ENCODE results near the gene PDIK1L.

Gene PDIK1L

DNA sequence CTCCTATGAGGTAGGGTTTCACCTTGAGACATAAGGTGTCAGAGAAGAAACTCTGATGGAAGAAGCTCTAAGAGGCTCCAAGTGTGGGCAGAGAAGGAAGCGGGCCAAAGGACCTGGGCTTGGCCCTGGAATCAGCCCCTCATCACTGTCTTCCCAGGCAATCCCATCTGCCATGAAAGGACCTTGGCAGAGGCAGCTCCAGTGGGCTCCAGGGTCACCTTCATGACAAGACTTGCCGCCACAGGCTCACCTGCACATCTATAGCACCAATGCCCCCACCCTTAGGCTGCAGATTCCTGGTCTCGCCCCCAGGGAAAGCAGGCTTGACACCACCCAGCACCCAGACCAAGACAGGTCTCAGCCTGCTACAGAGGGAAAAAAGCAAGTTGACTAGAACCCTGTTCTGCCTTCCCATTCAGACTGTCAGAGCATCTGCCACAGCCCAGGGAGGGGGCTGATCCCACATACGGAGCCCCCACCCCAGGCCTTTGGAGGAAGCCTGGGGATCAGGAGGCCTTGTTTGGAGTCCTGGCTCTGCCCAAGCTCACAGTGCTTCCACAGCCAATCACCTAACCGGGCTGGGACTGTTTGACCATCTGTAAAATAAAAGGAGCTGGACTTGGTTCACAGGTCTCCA, 46.8 kb downstream of the PDIK1L start:
- TF ChIP-seq, protein P1, sequence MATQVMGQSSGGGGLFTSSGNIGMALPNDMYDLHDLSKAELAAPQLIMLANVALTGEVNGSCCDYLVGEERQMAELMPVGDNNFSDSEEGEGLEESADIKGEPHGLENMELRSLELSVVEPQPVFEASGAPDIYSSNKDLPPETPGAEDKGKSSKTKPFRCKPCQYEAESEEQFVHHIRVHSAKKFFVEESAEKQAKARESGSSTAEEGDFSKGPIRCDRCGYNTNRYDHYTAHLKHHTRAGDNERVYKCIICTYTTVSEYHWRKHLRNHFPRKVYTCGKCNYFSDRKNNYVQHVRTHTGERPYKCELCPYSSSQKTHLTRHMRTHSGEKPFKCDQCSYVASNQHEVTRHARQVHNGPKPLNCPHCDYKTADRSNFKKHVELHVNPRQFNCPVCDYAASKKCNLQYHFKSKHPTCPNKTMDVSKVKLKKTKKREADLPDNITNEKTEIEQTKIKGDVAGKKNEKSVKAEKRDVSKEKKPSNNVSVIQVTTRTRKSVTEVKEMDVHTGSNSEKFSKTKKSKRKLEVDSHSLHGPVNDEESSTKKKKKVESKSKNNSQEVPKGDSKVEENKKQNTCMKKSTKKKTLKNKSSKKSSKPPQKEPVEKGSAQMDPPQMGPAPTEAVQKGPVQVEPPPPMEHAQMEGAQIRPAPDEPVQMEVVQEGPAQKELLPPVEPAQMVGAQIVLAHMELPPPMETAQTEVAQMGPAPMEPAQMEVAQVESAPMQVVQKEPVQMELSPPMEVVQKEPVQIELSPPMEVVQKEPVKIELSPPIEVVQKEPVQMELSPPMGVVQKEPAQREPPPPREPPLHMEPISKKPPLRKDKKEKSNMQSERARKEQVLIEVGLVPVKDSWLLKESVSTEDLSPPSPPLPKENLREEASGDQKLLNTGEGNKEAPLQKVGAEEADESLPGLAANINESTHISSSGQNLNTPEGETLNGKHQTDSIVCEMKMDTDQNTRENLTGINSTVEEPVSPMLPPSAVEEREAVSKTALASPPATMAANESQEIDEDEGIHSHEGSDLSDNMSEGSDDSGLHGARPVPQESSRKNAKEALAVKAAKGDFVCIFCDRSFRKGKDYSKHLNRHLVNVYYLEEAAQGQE (IDR thresholded peaks at IDR 0.05; ENCODE audit: insufficient replicate concordance, low read depth), result no peak
- no peak for TF ChIP-seq GABPA (IDR thresholded peaks at IDR 0.05; ENCODE audit: low read depth)
- TF ChIP-seq POLR2AphosphoS5 (IDR thresholded peaks at IDR 0.05; ENCODE audit: low read depth), result no peak
- TF ChIP-seq SPI1 (IDR thresholded peaks at IDR 0.05; ENCODE audit: borderline replicate concordance, low read depth), result no peak
- TF ChIP-seq, protein P2, sequence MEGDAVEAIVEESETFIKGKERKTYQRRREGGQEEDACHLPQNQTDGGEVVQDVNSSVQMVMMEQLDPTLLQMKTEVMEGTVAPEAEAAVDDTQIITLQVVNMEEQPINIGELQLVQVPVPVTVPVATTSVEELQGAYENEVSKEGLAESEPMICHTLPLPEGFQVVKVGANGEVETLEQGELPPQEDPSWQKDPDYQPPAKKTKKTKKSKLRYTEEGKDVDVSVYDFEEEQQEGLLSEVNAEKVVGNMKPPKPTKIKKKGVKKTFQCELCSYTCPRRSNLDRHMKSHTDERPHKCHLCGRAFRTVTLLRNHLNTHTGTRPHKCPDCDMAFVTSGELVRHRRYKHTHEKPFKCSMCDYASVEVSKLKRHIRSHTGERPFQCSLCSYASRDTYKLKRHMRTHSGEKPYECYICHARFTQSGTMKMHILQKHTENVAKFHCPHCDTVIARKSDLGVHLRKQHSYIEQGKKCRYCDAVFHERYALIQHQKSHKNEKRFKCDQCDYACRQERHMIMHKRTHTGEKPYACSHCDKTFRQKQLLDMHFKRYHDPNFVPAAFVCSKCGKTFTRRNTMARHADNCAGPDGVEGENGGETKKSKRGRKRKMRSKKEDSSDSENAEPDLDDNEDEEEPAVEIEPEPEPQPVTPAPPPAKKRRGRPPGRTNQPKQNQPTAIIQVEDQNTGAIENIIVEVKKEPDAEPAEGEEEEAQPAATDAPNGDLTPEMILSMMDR (IDR thresholded peaks at IDR 0.05; ENCODE audit: insufficient read depth, low read length), result no peak
- no peak overlapping the region for H3K27ac ChIP-seq (replicated peaks)
- no peak overlapping the region for H3K4me3 ChIP-seq (replicated peaks; ENCODE audit: insufficient read depth, low read length)

DNA sequence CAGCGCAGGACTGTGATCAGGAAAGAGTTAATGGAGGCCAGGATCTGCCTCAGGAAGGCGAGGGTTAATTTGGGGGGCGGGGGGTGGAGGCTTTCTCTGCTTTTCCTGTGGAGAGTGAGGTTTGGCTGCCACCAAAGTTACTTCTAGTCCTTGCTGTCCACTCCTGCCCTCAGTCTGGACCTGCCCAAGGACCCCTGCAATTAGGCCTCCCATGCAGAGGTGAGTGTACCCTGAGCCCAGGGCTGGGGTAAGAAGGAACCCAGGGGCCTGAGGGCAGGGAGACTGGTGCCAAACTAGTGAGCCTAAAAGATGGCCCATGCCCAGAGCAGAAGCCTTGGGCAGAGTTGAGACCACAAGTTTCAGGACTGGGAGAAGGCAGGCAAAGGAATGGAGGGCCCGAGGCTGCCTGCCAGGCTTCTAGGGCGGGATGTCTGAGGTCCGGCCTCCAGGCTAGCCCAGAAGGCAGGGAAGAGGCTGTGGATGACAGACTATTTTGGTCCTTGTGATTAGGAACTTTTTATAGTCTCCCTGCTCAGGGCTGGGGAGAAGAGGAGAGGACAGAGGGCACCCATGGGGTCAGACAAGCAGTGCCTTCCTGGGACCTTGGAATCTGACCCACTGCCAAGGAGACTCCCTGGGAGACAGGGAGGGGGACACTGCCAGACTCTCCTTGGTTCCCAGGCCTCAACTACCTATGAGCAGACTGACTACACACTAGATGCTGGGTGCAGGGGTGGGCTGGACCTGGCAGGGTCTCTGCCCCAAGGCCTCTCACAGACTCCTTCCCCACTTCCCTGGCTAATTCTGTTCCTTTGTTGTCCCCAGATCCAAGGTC, 47.5 kb downstream of the PDIK1L start, which contains the start of gene FAM110D:
Gene FAM110D (plus strand): TSS at position 172 of the 835 bp plus-strand sequence. CDS start 2,213 bp downstream, outside the sequence.
- H3K27me3 ChIP-seq (ENCODE audit: insufficient read depth, poor library complexity, severe bottlenecking), result peaks cover 7% of the 10 kb centered on the region
- H3K4me3 ChIP-seq (replicated peaks; ENCODE audit: insufficient read depth, low read length), result no peak within 1 kb of the TSS
- no peak for DNase-seq (ENCODE audit: low read depth in 1 of 2, low spot score in 1 of 2)

More for the DNA sequence above, 46.8 kb downstream of the PDIK1L start:
- peaks cover 7% of the 10 kb centered on the region for H3K27me3 ChIP-seq (ENCODE audit: insufficient read depth, poor library complexity, severe bottlenecking)
- no peak for DNase-seq (ENCODE audit: low read depth in 1 of 2, low spot score in 1 of 2)

DNA sequence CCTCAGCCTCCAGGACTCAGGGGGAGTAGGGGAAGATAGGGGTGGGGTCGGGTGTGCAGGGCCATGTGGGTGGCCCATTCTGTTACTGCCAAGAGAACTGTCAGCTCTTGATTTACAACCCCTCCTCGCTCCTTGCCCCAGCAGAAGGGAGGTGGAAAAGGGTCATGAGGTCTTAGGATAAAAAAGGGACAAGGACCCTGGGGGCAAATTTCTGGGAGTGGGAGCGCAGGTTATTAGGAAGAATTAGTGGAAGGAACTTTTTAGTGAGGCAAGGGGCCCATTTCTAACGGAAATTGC, 48.1 kb downstream of the PDIK1L start:
- Histone ChIP-seq H3K4me3 (replicated peaks; ENCODE audit: insufficient read depth, low read length) (no peak overlapping the region), H3K27me3 (ENCODE audit: insufficient read depth, poor library complexity, severe bottlenecking) (peaks cover 7% of the 10 kb centered on the region), H3K27ac (replicated peaks) (no peak overlapping the region)
- no peak for DNase-seq (ENCODE audit: low read depth in 1 of 2, low spot score in 1 of 2)
- TF ChIP-seq, protein P1 (IDR thresholded peaks at IDR 0.05; ENCODE audit: insufficient replicate concordance, low read depth), result no peak
- TF ChIP-seq, protein P2 (IDR thresholded peaks at IDR 0.05; ENCODE audit: insufficient read depth, low read length), result no peak

More for the DNA sequence above, 47.5 kb downstream of the PDIK1L start, which contains the start of gene FAM110D:
- TF ChIP-seq SPI1 (IDR thresholded peaks at IDR 0.05; ENCODE audit: borderline replicate concordance, low read depth), result no peak
- TF ChIP-seq, protein P1 (IDR thresholded peaks at IDR 0.05; ENCODE audit: insufficient replicate concordance, low read depth), result no peak
- H3K27ac ChIP-seq (replicated peaks), result no peak within 1 kb of the TSS
